Tibial nerve (tissue), 3 donors: ENCODE measurements around the gene ANAPC10.

Experiments used
- POLR2A ChIP-seq, 2 donors: fragments of 450-650 bp; IDR thresholded peaks; one replicate each; pipeline ENCODE4 v1.6.1; 2017; ENCODE audit warnings: antibody characterized with exemption in 2 of 2, mild to moderate bottlenecking in 2 of 2, moderate library complexity in 2 of 2
- TF ChIP-seq, protein P1 (sequence below), 5 experiments: fragments of 200-600 bp in 3 of 5; fragments of 450-650 bp in 2 of 5; sonication (generic) in 3 of 5; IDR thresholded peaks; one replicate each; pipeline ENCODE4 v1.5.1; 2016 to 2019; ENCODE audit warnings: antibody characterized with exemption in 5 of 5, mild to moderate bottlenecking in 3 of 5, moderate library complexity in 2 of 5

DNA sequence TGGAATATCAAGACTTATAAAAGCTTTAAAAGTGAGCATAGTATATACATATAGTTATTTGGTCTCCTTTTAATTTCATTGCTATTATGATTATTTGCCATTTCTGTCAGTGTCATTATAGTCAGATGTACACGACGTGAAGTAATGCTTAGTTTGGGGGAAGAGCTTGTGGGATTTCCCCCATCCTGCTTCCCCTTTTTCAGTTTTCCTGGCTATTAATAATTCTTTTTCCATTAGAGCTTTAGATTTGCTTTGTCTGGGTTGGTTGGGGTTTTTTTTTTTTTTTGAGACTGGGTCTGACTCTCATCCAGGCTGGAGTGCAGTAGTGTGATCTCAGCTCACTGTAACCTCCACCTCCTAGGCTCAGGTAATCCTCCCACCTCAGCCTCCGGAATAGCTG, 5.5 kb upstream of the ANAPC10 start:
- no peak for TF ChIP-seq POLR2A (IDR thresholded peaks at IDR 0.05)
- TF ChIP-seq, protein P1, sequence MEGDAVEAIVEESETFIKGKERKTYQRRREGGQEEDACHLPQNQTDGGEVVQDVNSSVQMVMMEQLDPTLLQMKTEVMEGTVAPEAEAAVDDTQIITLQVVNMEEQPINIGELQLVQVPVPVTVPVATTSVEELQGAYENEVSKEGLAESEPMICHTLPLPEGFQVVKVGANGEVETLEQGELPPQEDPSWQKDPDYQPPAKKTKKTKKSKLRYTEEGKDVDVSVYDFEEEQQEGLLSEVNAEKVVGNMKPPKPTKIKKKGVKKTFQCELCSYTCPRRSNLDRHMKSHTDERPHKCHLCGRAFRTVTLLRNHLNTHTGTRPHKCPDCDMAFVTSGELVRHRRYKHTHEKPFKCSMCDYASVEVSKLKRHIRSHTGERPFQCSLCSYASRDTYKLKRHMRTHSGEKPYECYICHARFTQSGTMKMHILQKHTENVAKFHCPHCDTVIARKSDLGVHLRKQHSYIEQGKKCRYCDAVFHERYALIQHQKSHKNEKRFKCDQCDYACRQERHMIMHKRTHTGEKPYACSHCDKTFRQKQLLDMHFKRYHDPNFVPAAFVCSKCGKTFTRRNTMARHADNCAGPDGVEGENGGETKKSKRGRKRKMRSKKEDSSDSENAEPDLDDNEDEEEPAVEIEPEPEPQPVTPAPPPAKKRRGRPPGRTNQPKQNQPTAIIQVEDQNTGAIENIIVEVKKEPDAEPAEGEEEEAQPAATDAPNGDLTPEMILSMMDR (IDR thresholded peaks at IDR 0.05), result no peak
